Vein endothelial cell (primary cell): Measurements from ENCODE around the gene VEGFB. TPM values are rescaled to one million over a fixed set of nuclear protein-coding genes. Genes with fewer than 3 reads are reported as not detected.

Source experiments
- total RNA-seq: library from RNA; depleted of rRNA; stranded (reverse); fragments of >200 nt; gene quantifications from 2 replicates; pipeline ENCODE4 v1.2.3, GENCODE V29; 2012

Gene VEGFB
- total RNA-seq, 1 donor: 12.5 TPM

Other genes with a start within 250 kb of the VEGFB start
- gene OTUB1, start 248.1 kb upstream of the VEGFB start, total RNA-seq: 54.1 and 64.0 TPM in 2 replicates
- gene FLRT1, start 198.7 kb upstream of the VEGFB start, total RNA-seq: not detected in 2 replicates
- 17.0 and 37.6 TPM in 2 replicates for gene MACROD1, start 68.5 kb upstream of the VEGFB start, total RNA-seq
- 212 and 271 TPM in 2 replicates for gene STIP1, start 48.4 kb upstream of the VEGFB start, total RNA-seq
- gene FERMT3, start 27.9 kb upstream of the VEGFB start, total RNA-seq: 33.1 and 47.7 TPM in 2 replicates
- 29.9 and 43.1 TPM in 2 replicates for gene TRPT1, start 8.4 kb upstream of the VEGFB start, total RNA-seq
- gene NUDT22, start 8.3 kb upstream of the VEGFB start, total RNA-seq: 35.3 and 43.1 TPM in 2 replicates
- 9.4 and 18.3 TPM in 2 replicates for gene DNAJC4, start 4.0 kb upstream of the VEGFB start, total RNA-seq
- gene FKBP2, start 6.5 kb downstream of the VEGFB start, total RNA-seq: 27.3 and 30.7 TPM in 2 replicates
- gene PPP1R14B, start 12.4 kb downstream of the VEGFB start, total RNA-seq: 256 and 260 TPM in 2 replicates
- gene PLCB3, start 16.9 kb downstream of the VEGFB start, total RNA-seq: 50.0 and 54.9 TPM in 2 replicates
- 59.6 and 75.5 TPM in 2 replicates for gene BAD, start 50.1 kb downstream of the VEGFB start, total RNA-seq
- gene GPR137, start 51.3 kb downstream of the VEGFB start, total RNA-seq: 15.5 and 16.3 TPM in 2 replicates
- 0.10 TPM in 1 of 2 replicates, not detected in the other for gene KCNK4, start 56.7 kb downstream of the VEGFB start, total RNA-seq
- 0.38 TPM in 1 of 2 replicates, not detected in the other for gene CATSPERZ, start 65.8 kb downstream of the VEGFB start, total RNA-seq
- gene ESRRA, start 70.9 kb downstream of the VEGFB start, total RNA-seq: 40.7 and 50.0 TPM in 2 replicates
- 124 and 155 TPM in 2 replicates for gene TRMT112, start 83.0 kb downstream of the VEGFB start, total RNA-seq
- 154 and 168 TPM in 2 replicates for gene PRDX5, start 83.5 kb downstream of the VEGFB start, total RNA-seq
- gene CCDC88B, start 105.6 kb downstream of the VEGFB start, total RNA-seq: 1.7 and 2.3 TPM in 2 replicates
- gene RPS6KA4, start 124.6 kb downstream of the VEGFB start, total RNA-seq: 44.4 and 52.3 TPM in 2 replicates